ENCODE results near the gene RANBP1. TPM values are rescaled to one million over a fixed set of nuclear protein-coding genes. Genes with fewer than 3 reads are reported as not detected.

The RANBP1 gene
- total and polyA plus RNA-seq, 9 of the 15 experiments (the other 6 are each of a cell fraction or from before 2014, with no cell fraction given) = 162 to 2,891 (median 1,289) TPM

- TF ChIP-seq HOMEZ (CRISPR knock-in tag; IDR thresholded peaks at IDR 0.05) = no peak
- no peak for TF ChIP-seq ARID2 (IDR thresholded peaks at IDR 0.05)
- no peak for TF ChIP-seq ZNF23 (CRISPR knock-in tag; IDR thresholded peaks at IDR 0.05)
- peak; percentile 71; the same call in 1 of the 2 replicates for TF ChIP-seq ZNF695 (CRISPR knock-in tag; IDR thresholded peaks at IDR 0.05)
- 0 out of 2 replicates have a peak, but pooled peaks have one; percentile 13 for TF ChIP-seq TOE1 (IDR thresholded peaks at IDR 0.05; ENCODE audit: borderline replicate concordance)
- no peak for TF ChIP-seq TOE1 (CRISPR knock-in tag; IDR thresholded peaks at IDR 0.05; ENCODE audit: borderline replicate concordance, low read depth)
- no peak for TF ChIP-seq SNRNP70 (optimal IDR thresholded peaks at IDR 0.05; ENCODE audit: low read depth, low read length)
- no peak for TF ChIP-seq LCOR (CRISPR knock-in tag; IDR thresholded peaks at IDR 0.05)
- no peak for TF ChIP-seq VEZF1 (CRISPR knock-in tag; IDR thresholded peaks at IDR 0.05)
- TF ChIP-seq NR4A1 (CRISPR knock-in tag; IDR thresholded peaks at IDR 0.05) = no peak
- TF ChIP-seq NR4A1 (tag; IDR thresholded peaks at IDR 0.05) = no peak
- TF ChIP-seq CTCFL (IDR thresholded peaks at IDR 0.05; ENCODE audit: borderline replicate concordance, insufficient read depth, low read depth, low read length, poor library complexity, severe bottlenecking) = no peak
- TF ChIP-seq MCM7 (IDR thresholded peaks at IDR 0.05) = no peak
- TF ChIP-seq NCOA6 (IDR thresholded peaks at IDR 0.05) = no peak
- no peak for TF ChIP-seq GTF2F1 (IDR thresholded peaks at IDR 0.05; ENCODE audit: low read depth, low read length)
- 0 out of 2 replicates have a peak, but pooled peaks have one; percentile 21 for TF ChIP-seq ZNF398 (CRISPR knock-in tag; IDR thresholded peaks at IDR 0.05)
- no peak for TF ChIP-seq ZBTB34 (CRISPR knock-in tag; IDR thresholded peaks at IDR 0.05)
- TF ChIP-seq YBX1 (IDR thresholded peaks at IDR 0.05) = no peak
- no peak for TF ChIP-seq JUN (IDR thresholded peaks at IDR 0.05; ENCODE audit: borderline replicate concordance, low read depth, low read length)
- no peak for TF ChIP-seq JUN (CRISPR knock-in tag; IDR thresholded peaks at IDR 0.05; ENCODE audit: borderline replicate concordance)
- peak; percentile 79 for TF ChIP-seq WHSC1 (IDR thresholded peaks at IDR 0.05; ENCODE audit: low read length)
Observed at GRCh38 chr22:20127318-20127868, 11.5 kb downstream of the RANBP1 start (continued).

Data from K562 (cell line).